HEK293 (cell line): ENCODE results near the gene PPEF1.

ENCODE experiments used
- GLIS1 ChIP-seq: fragments of 450-650 bp; formaldehyde crosslinking; IDR thresholded peaks from 2 replicates; pipeline ENCODE4 v1.5.1; 2016; ENCODE audit warnings: missing biosample characterization, missing genetic modification characterization
- HIC1 ChIP-seq: fragments of 450-650 bp; formaldehyde crosslinking; IDR thresholded peaks from 2 replicates; pipeline ENCODE4 v1.5.1; 2016; ENCODE audit warnings: missing biosample characterization, missing genetic modification characterization
- HOXA7 ChIP-seq: sonication (generic); formaldehyde crosslinking; IDR thresholded peaks from 2 replicates; pipeline ENCODE4 v1.8.1; 2022; ENCODE audit warnings: missing genetic modification reagents, borderline replicate concordance
- HOXD13 ChIP-seq: sonication (generic); formaldehyde crosslinking; IDR thresholded peaks from 2 replicates; pipeline ENCODE4 v1.8.0; 2022; ENCODE audit warnings: missing genetic modification reagents, borderline replicate concordance
- INSM2 ChIP-seq: fragments of 450-650 bp; formaldehyde crosslinking; IDR thresholded peaks from 2 replicates; pipeline ENCODE4 v1.5.1; 2016; ENCODE audit warnings: missing biosample characterization, missing genetic modification characterization
- KLF9 ChIP-seq: fragments of 450-650 bp; formaldehyde crosslinking; IDR thresholded peaks from 2 replicates; pipeline ENCODE4 v1.5.1; 2016; ENCODE audit warnings: missing biosample characterization, missing genetic modification characterization, low read depth
- PATZ1 ChIP-seq: fragments of 450-650 bp; formaldehyde crosslinking; IDR thresholded peaks from 2 replicates; pipeline ENCODE4 v1.5.1; 2016; ENCODE audit warnings: missing biosample characterization, missing genetic modification characterization
- PRDM1 ChIP-seq: fragments of 450-650 bp; formaldehyde crosslinking; IDR thresholded peaks from 2 replicates; pipeline ENCODE4; 2016; ENCODE audit warnings: missing biosample characterization, missing genetic modification characterization
- PRDM2 ChIP-seq: fragments of 450-650 bp; formaldehyde crosslinking; IDR thresholded peaks from 2 replicates; pipeline ENCODE4 v1.5.1; 2016; ENCODE audit warnings: missing biosample characterization, missing genetic modification characterization, borderline replicate concordance
- SP3 ChIP-seq: fragments of 450-650 bp; formaldehyde crosslinking; IDR thresholded peaks from 2 replicates; pipeline ENCODE4 v1.5.1; 2016; ENCODE audit warnings: missing biosample characterization, missing genetic modification characterization
- ZBTB20 ChIP-seq: fragments of 450-650 bp; formaldehyde crosslinking; IDR thresholded peaks from 2 replicates; pipeline ENCODE4 v1.5.1; 2016; ENCODE audit warnings: missing biosample characterization, missing genetic modification characterization
- ZBTB26 ChIP-seq: fragments of 450-650 bp; formaldehyde crosslinking; optimal IDR thresholded peaks from 2 replicates; pipeline ENCODE3; 2016; ENCODE audit warnings: missing biosample characterization, mild to moderate bottlenecking, missing genetic modification characterization
- ZIC2 ChIP-seq: fragments of 450-650 bp; formaldehyde crosslinking; IDR thresholded peaks from 2 replicates; pipeline ENCODE4 v1.5.1; 2016; ENCODE audit warnings: missing biosample characterization, missing genetic modification characterization
- ZNF549 ChIP-seq: fragments of 450-650 bp; IDR thresholded peaks from 2 replicates; pipeline ENCODE4 v1.5.1; 2018; ENCODE audit warnings: missing biosample characterization, missing genetic modification characterization, mild to moderate bottlenecking, inconsistent platforms, moderate library complexity
- ZNF560 ChIP-seq: fragments of 450-650 bp; formaldehyde crosslinking; IDR thresholded peaks from 2 replicates; pipeline ENCODE4 v1.5.1; 2017; ENCODE audit warnings: missing biosample characterization, missing genetic modification characterization, borderline replicate concordance
- ZNF600 ChIP-seq: fragments of 450-650 bp; formaldehyde crosslinking; IDR thresholded peaks from 2 replicates; pipeline ENCODE4 v1.5.1; 2016; ENCODE audit warnings: missing biosample characterization, missing genetic modification characterization
- ZNF660 ChIP-seq: fragments of 450-650 bp; IDR thresholded peaks from 2 replicates; pipeline ENCODE4 v1.5.1; 2018; ENCODE audit warnings: missing biosample characterization, mild to moderate bottlenecking, missing genetic modification characterization
- ZNF664 ChIP-seq: fragments of 450-650 bp; formaldehyde crosslinking; IDR thresholded peaks from 2 replicates; pipeline ENCODE4 v1.5.1; 2016; ENCODE audit warnings: missing biosample characterization, missing genetic modification characterization

Gene PPEF1

GRCh38 chrX:18793601-18794089 is 86.2 kb downstream of the PPEF1 start (continued):
- TF ChIP-seq ZBTB26: no peak
- TF ChIP-seq ZIC2 (tag by site-specific recombination): no peak
- TF ChIP-seq INSM2 (tag by site-specific recombination): no peak
- TF ChIP-seq PRDM2: no peak
- TF ChIP-seq ZNF549: peak; percentile 65
- TF ChIP-seq HOXD13 (CRISPR knock-in tag): no peak
- TF ChIP-seq ZNF560 (tag by site-specific recombination): no peak
- TF ChIP-seq ZNF600 (tag by site-specific recombination): peak; percentile 34; the same call in 1 of the 2 replicates
- TF ChIP-seq ZBTB20 (tag by site-specific recombination): peak; percentile 31; the same call in 1 of the 2 replicates
- no peak for TF ChIP-seq SP3
- TF ChIP-seq ZNF664: peak; percentile 7; the same call in 1 of the 2 replicates
- no peak for TF ChIP-seq KLF9 (tag by site-specific recombination)
- TF ChIP-seq HIC1 (tag by site-specific recombination): 0 out of 2 replicates have a peak, but pooled peaks have one; percentile 46
- no peak for TF ChIP-seq ZNF660 (tag by site-specific recombination)
- TF ChIP-seq HOXA7 (CRISPR knock-in tag): no peak
- 0 out of 2 replicates have a peak, but pooled peaks have one; percentile 17 for TF ChIP-seq PATZ1 (tag by site-specific recombination)
- peak; percentile 56 for TF ChIP-seq GLIS1 (tag by site-specific recombination)
- TF ChIP-seq PRDM1 (tag by site-specific recombination): peak; percentile 38; the same call in 1 of the 2 replicates
- TF ChIP-seq, all 188 proteins: peak for 24
